H9 (cell line): ENCODE measurements around the gene HEXD. TPM values are rescaled to one million over a fixed set of nuclear protein-coding genes. Genes with fewer than 3 reads are reported as not detected.

ENCODE experiments used
- DNase-seq: peaks from one replicate; pipeline ENCODE4 v3.0.0-alpha.2; 2017
- H2AFZ ChIP-seq: one replicate; pipeline ENCODE4 v1.6.1; 2013; ENCODE audit warnings: mild to moderate bottlenecking, low read length, control low read depth, moderate library complexity
- H2AK5ac ChIP-seq: 2 replicates; pipeline ENCODE4 v1.6.1; 2013; ENCODE audit warnings: low read length, control low read depth, mixed read lengths; ENCODE audit not compliant: insufficient read length
- H2BK120ac ChIP-seq: one replicate; pipeline ENCODE4 v1.6.1; 2013; ENCODE audit warnings: low read depth, mild to moderate bottlenecking, low read length, control low read depth, inconsistent platforms; ENCODE audit not compliant: poor library complexity, severe bottlenecking
- H2BK12ac ChIP-seq: 2 replicates; pipeline ENCODE4 v1.6.1; 2013; ENCODE audit warnings: low read length, control low read depth, mixed read lengths, low read depth; ENCODE audit not compliant: insufficient read length
- H2BK15ac ChIP-seq: 2 replicates; pipeline ENCODE4 v1.6.1; 2013; ENCODE audit warnings: low read depth, low read length, control low read depth
- H2BK20ac ChIP-seq: one replicate; pipeline ENCODE4 v1.6.1; 2013; ENCODE audit warnings: low read depth, mild to moderate bottlenecking, low read length, control low read depth, inconsistent platforms; ENCODE audit not compliant: poor library complexity, severe bottlenecking
- H2BK5ac ChIP-seq: 2 replicates; pipeline ENCODE4 v1.6.1; 2013; ENCODE audit warnings: low read length, control low read depth, mixed read lengths; ENCODE audit not compliant: insufficient read length
- H3K14ac ChIP-seq: 2 replicates; pipeline ENCODE4 v1.6.1; 2013; ENCODE audit warnings: low read length, control low read depth; ENCODE audit not compliant: insufficient read depth
- H3K18ac ChIP-seq: 2 replicates; pipeline ENCODE4 v1.6.1; 2013; ENCODE audit warnings: low read depth, mild to moderate bottlenecking, mixed read lengths, low read length, control low read depth; ENCODE audit not compliant: insufficient read length
- H3K23ac ChIP-seq: 2 replicates; pipeline ENCODE4 v1.6.1; 2013; ENCODE audit warnings: low read length, control low read depth, mixed read lengths, low read depth; ENCODE audit not compliant: insufficient read length
- H3K23me2 ChIP-seq: 2 replicates; pipeline ENCODE4 v1.6.1; 2013; ENCODE audit warnings: low read depth, mild to moderate bottlenecking, mixed read lengths, low read length, control low read depth; ENCODE audit not compliant: insufficient read length, poor library complexity, severe bottlenecking
- H3K27ac ChIP-seq: 2 replicates; pipeline ENCODE4 v1.5.1; 2013; ENCODE audit warnings: low read length, control low read depth, mixed read lengths, low read depth; ENCODE audit not compliant: insufficient read length
- H3K27me3 ChIP-seq: 2 replicates; pipeline ENCODE4 v1.6.1; 2013; ENCODE audit warnings: low read length, control low read depth, inconsistent platforms; ENCODE audit not compliant: insufficient read depth
- H3K4ac ChIP-seq: 2 replicates; pipeline ENCODE4 v1.6.1; 2013; ENCODE audit warnings: low read depth, mild to moderate bottlenecking, control low read depth, inconsistent platforms, low read length, moderate library complexity
- H3K4me1 ChIP-seq: 2 replicates; pipeline ENCODE4 v1.6.1; 2013; ENCODE audit warnings: low read length, control low read depth, inconsistent platforms; ENCODE audit not compliant: insufficient read depth
- H3K4me2 ChIP-seq: 2 replicates; pipeline ENCODE4 v1.6.1; 2013; ENCODE audit warnings: low read length, control low read depth, mixed read lengths; ENCODE audit not compliant: insufficient read length, insufficient read depth
- H3K56ac ChIP-seq: 2 replicates; pipeline ENCODE4 v1.6.1; 2013; ENCODE audit warnings: low read depth, mild to moderate bottlenecking, mixed read lengths, low read length, control low read depth; ENCODE audit not compliant: insufficient read length
- H3K79me1 ChIP-seq: 2 replicates; pipeline ENCODE4 v1.6.1; 2013; ENCODE audit warnings: low read depth, mild to moderate bottlenecking, moderate library complexity, low read length, control low read depth, inconsistent platforms; ENCODE audit not compliant: insufficient read depth, poor library complexity, severe bottlenecking
- H3K79me2 ChIP-seq: 2 replicates; pipeline ENCODE4 v1.6.1; 2013; ENCODE audit warnings: low read length, control low read depth, inconsistent platforms; ENCODE audit not compliant: insufficient read depth
- H3K9ac ChIP-seq: 2 replicates; pipeline ENCODE4 v1.6.1; 2013; ENCODE audit warnings: low read length, control low read depth, mixed read lengths; ENCODE audit not compliant: insufficient read length; ENCODE audit errors: extremely low read depth
- H3K9me3 ChIP-seq: one replicate; pipeline ENCODE4 v1.6.1; 2013; ENCODE audit warnings: low read depth, low read length, inconsistent platforms; ENCODE audit not compliant: control insufficient read depth
- H3T11ph ChIP-seq: one replicate; pipeline ENCODE4 v1.6.1; 2013; ENCODE audit warnings: mild to moderate bottlenecking, low read length, control low read depth, inconsistent platforms
- H4K20me1 ChIP-seq: one replicate; pipeline ENCODE4 v1.6.1; 2013; ENCODE audit not compliant: control insufficient read depth, insufficient read length, insufficient read depth
- H4K5ac ChIP-seq: 2 replicates; pipeline ENCODE4 v1.6.1; 2013; ENCODE audit warnings: low read depth, mild to moderate bottlenecking, mixed read lengths, low read length, control low read depth; ENCODE audit not compliant: insufficient read length
- H4K8ac ChIP-seq: replicated peaks from 2 replicates; pipeline ENCODE4 v1.6.1; 2013; ENCODE audit warnings: low read length, control low read depth, mixed read lengths, low read depth; ENCODE audit not compliant: insufficient read length
- H4K91ac ChIP-seq: 2 replicates; pipeline ENCODE4 v1.6.1; 2013; ENCODE audit warnings: low read depth, mild to moderate bottlenecking, moderate library complexity, mixed read lengths, low read length, control low read depth; ENCODE audit not compliant: insufficient read length
- H3K27ac Mint-ChIP-seq, 3 experiments: 2 replicates in 2 of 3; 3 replicates in 1 of 3; pipeline ENCODE4 v1.8.0; 2020 to 2021; ENCODE audit warnings: mixed read lengths in 3 of 3, mild to moderate bottlenecking in 1 of 3, moderate library complexity in 1 of 3
- H3K27me3 Mint-ChIP-seq: 2 replicates; pipeline ENCODE4 v1.8.0; 2021; ENCODE audit warnings: low read depth, mild to moderate bottlenecking, moderate library complexity, mixed read lengths
- H3K36me3 Mint-ChIP-seq, 3 experiments: 2 replicates in 2 of 3; 3 replicates in 1 of 3; pipeline ENCODE4 v1.8.0; 2020 to 2021; ENCODE audit warnings: low read depth in 3 of 3, mixed read lengths in 3 of 3; ENCODE audit not compliant: insufficient read depth in 1 of 3
- H3K4me1 Mint-ChIP-seq, 2 experiments: 2 replicates each; pipeline ENCODE4 v1.8.0; 2020; ENCODE audit warnings: mixed read lengths in 2 of 2
- H3K4me3 Mint-ChIP-seq, 2 experiments: 2 replicates in 1 of 2; 3 replicates in 1 of 2; pipeline ENCODE4 v1.8.0; 2020 to 2021; ENCODE audit warnings: mild to moderate bottlenecking in 2 of 2, mixed read lengths in 2 of 2, moderate library complexity in 1 of 2
- H3K9me3 Mint-ChIP-seq, 2 experiments: 2 replicates in 1 of 2; 3 replicates in 1 of 2; pipeline ENCODE4 v1.8.0; 2020; ENCODE audit warnings: mild to moderate bottlenecking in 2 of 2, mixed read lengths in 2 of 2, moderate library complexity in 1 of 2
- CTCF ChIP-seq: fragments of 200-600 bp; sonication (generic); conservative IDR thresholded peaks from 3 replicates; pipeline ENCODE4 v1.8.0; 2021; ENCODE audit warnings: antibody characterized with exemption, mild to moderate bottlenecking
- WGBS: extraction: QIAGEN DNeasy Blood & Tissue Kit; methylation state at CpG from one replicate; pipeline ENCODE4 v1.1.7; 2013; ENCODE audit warnings: missing lambda C conversion rate, low lambda C conversion rate, mixed read lengths; ENCODE audit not compliant: insufficient read length; ENCODE audit errors: extremely low coverage; 5-methylcytosine and 5-hydroxymethylcytosine counted together
- total RNA-seq: library from RNA; stranded (reverse); gene quantifications from 2 replicates; pipeline ENCODE4 v1.2.1, GENCODE V29; 2021

Gene HEXD
- total RNA-seq, 1 experiment from 2014 or later: 23.2 TPM

GRCh38 chr17:82435103-82435502 is 17.0 kb downstream of the HEXD start:
- Histone ChIP-seq H3K56ac (no peak overlapping the region), H2AK5ac (no peak overlapping the region), H2BK5ac (no peak overlapping the region), H2AFZ (no peak overlapping the region), H3K23ac (no peak overlapping the region), H3K27ac (no peak overlapping the region), H3K4me2 (no peak overlapping the region), H2BK20ac (no peak overlapping the region), H3K23me2 (no peaks in the 10 kb centered on the region), H3K27me3 (no peaks in the 10 kb centered on the region), H4K5ac (no peak overlapping the region), H3K79me2 (no peaks in the 10 kb centered on the region), H3K4me1 (no peaks in the 10 kb centered on the region), H2BK120ac (no peak overlapping the region), H3K14ac (no peak overlapping the region; the same call in 1 of the 2 replicates), H3K79me1 (no peaks in the 10 kb centered on the region), H4K91ac (no peak overlapping the region), H2BK12ac (no peak overlapping the region), H4K20me1 (no peaks in the 10 kb centered on the region), H3T11ph (no peak overlapping the region), H3K18ac (no peak overlapping the region), H4K8ac (no peak overlapping the region), H3K9ac (no peak overlapping the region), H3K9me3 (no peaks in the 10 kb centered on the region), H3K4ac (no peak overlapping the region), H2BK15ac (no peak overlapping the region)
- Mint-ChIP-seq H3K4me1 (peaks cover 2 to 6% of the 10 kb centered on the region in 2 experiments; a peak in 1 of 4 replicates), H3K27me3 (no peaks in the 10 kb centered on the region; the same call in 1 of the 2 replicates), H3K9me3 (no peaks in the 10 kb centered on the region), H3K27ac (no peak overlapping the region; a peak in 1 of 7 replicates), H3K36me3 (peaks cover under 1 to 15% (median 11%) of the 10 kb centered on the region in 3 experiments; a peak in 6 of 7 replicates), H3K4me3 (no peak overlapping the region)
- WGBS: no CpG with 5 or more reads among the region's 12 CpGs
- no peak for TF ChIP-seq CTCF
- no peak for DNase-seq
